Liver (tissue), 9 donors: ENCODE results near the gene SH2D4B. TPM values are rescaled to one million over a fixed set of nuclear protein-coding genes. Genes with fewer than 3 reads are reported as not detected.

Source experiments
- DNase-seq: peaks from one replicate; pipeline ENCODE4 v3.0.0-alpha.2; 2017; ENCODE audit warnings: low spot score
- H3K27ac ChIP-seq, 2 donors: one replicate each; pipeline ENCODE4 v1.7.0; 2013; ENCODE audit warnings: inconsistent platforms in 2 of 2, low read length in 2 of 2, control low read depth in 1 of 2, low read depth in 1 of 2, mild to moderate bottlenecking in 1 of 2
- H3K27me3 ChIP-seq, 4 donors: one replicate each; pipeline versions ENCODE4 v1.6.1 to v1.7.0; 2013; ENCODE audit warnings: low read length in 3 of 4, inconsistent platforms in 1 of 4, mild to moderate bottlenecking in 1 of 4, moderate library complexity in 1 of 4; ENCODE audit not compliant: control insufficient read depth in 4 of 4, insufficient read depth in 4 of 4
- H3K36me3 ChIP-seq, 4 donors: one replicate each; pipeline versions ENCODE4 v1.6.1 to v1.7.0; 2013; ENCODE audit warnings: low read length in 3 of 4, mild to moderate bottlenecking in 3 of 4, low read depth in 1 of 4, moderate library complexity in 1 of 4; ENCODE audit not compliant: control insufficient read depth in 4 of 4, insufficient read depth in 3 of 4
- H3K4me1 ChIP-seq, 4 donors: one replicate each; pipeline versions ENCODE4 v1.6.1 to v1.7.0; 2013; ENCODE audit warnings: low read length in 3 of 4, mild to moderate bottlenecking in 3 of 4, moderate library complexity in 1 of 4; ENCODE audit not compliant: control insufficient read depth in 4 of 4, insufficient read depth in 4 of 4
- H3K4me3 ChIP-seq, 3 donors: one replicate each; pipeline versions ENCODE4 v1.6.1 to v1.7.0; 2013; ENCODE audit warnings: low read length in 3 of 3, control low read depth in 1 of 3, low read depth in 1 of 3, mild to moderate bottlenecking in 1 of 3
- H3K9ac ChIP-seq, 2 donors: one replicate each; pipeline ENCODE4 v1.7.0; 2013; ENCODE audit warnings: low read length in 2 of 2, mild to moderate bottlenecking in 2 of 2, moderate library complexity in 2 of 2, control low read depth in 1 of 2, low read depth in 1 of 2
- H3K9me3 ChIP-seq, 4 donors: one replicate each; pipeline versions ENCODE4 v1.6.1 to v1.7.0; 2013; ENCODE audit warnings: low read length in 3 of 4; ENCODE audit not compliant: control insufficient read depth in 4 of 4
- EGR1 ChIP-seq, 2 donors: IDR thresholded peaks; 2 replicates each; pipeline ENCODE4 v1.6.1; 2016 to 2018; ENCODE audit warnings: antibody characterized with exemption in 2 of 2, low read depth in 2 of 2
- FOXA1 ChIP-seq: IDR thresholded peaks from 2 replicates; pipeline ENCODE4 v1.6.1; 2016; ENCODE audit warnings: antibody characterized with exemption
- FOXA2 ChIP-seq: IDR thresholded peaks from 2 replicates; pipeline ENCODE4 v1.6.1; 2016; ENCODE audit warnings: antibody characterized with exemption
- HNF4A ChIP-seq, 2 donors: conservative IDR thresholded peaks; 2 replicates each; pipeline ENCODE4 v1.6.1; 2016; ENCODE audit warnings: antibody characterized with exemption in 2 of 2, mild to moderate bottlenecking in 2 of 2
- HNF4G ChIP-seq: IDR thresholded peaks from 2 replicates; pipeline ENCODE4 v1.6.1; 2016; ENCODE audit warnings: antibody characterized with exemption
- JUND ChIP-seq, 2 donors: IDR thresholded peaks; 2 replicates each; pipeline ENCODE4 v1.6.1; 2016; ENCODE audit warnings: antibody characterized with exemption in 2 of 2
- NR2F2 ChIP-seq: IDR thresholded peaks from 2 replicates; pipeline ENCODE4 v1.6.1; 2016; ENCODE audit warnings: antibody characterized with exemption
- RAD21 ChIP-seq, 2 donors: IDR thresholded peaks; 2 replicates each; pipeline ENCODE4 v1.6.1; 2016; ENCODE audit warnings: antibody characterized with exemption in 2 of 2, mild to moderate bottlenecking in 2 of 2
- RXRA ChIP-seq, 2 donors: IDR thresholded peaks; 2 replicates each; pipeline ENCODE4 v1.6.1; 2017 to 2018; ENCODE audit warnings: antibody characterized with exemption in 2 of 2, mild to moderate bottlenecking in 1 of 2
- SP1 ChIP-seq: IDR thresholded peaks from 2 replicates; pipeline ENCODE4 v1.6.1; 2018; ENCODE audit warnings: antibody characterized with exemption, mild to moderate bottlenecking
- TAF1 ChIP-seq: conservative IDR thresholded peaks from 2 replicates; pipeline ENCODE4 v1.6.1; 2016; ENCODE audit warnings: antibody characterized with exemption, mild to moderate bottlenecking
- YY1 ChIP-seq: IDR thresholded peaks from 2 replicates; pipeline ENCODE4 v1.6.1; 2016; ENCODE audit warnings: antibody characterized with exemption, mild to moderate bottlenecking
- WGBS: extraction: QIAGEN DNeasy Blood & Tissue Kit; methylation state at CpG from one replicate; pipeline ENCODE4 v1.1.7; 2013; 5-methylcytosine and 5-hydroxymethylcytosine counted together
- polyA plus RNA-seq, 2 donors: library from polyadenylated mRNA; stranded (reverse) in 1 of 2; unstranded in 1 of 2; fragments of 200-250 nt in 1 of 2; fragments of >200 nt in 1 of 2; fragmentation: Nextera tagmentation in 1 of 2; extraction: Ambion mirVana in 1 of 2; gene quantifications; one replicate each; pipeline versions ENCODE4 v1.2.1 to v1.2.3, GENCODE V29; 2013 to 2015
- total RNA-seq, 2 donors: library from RNA; depleted of rRNA; stranded (reverse); fragments of >200 nt; gene quantifications; one replicate each; pipeline ENCODE4 v1.2.3, GENCODE V29; 2014
- TF ChIP-seq, protein P1 (sequence below): IDR thresholded peaks from 2 replicates; pipeline ENCODE4 v1.6.1; 2016; ENCODE audit warnings: antibody characterized with exemption
- TF ChIP-seq, protein P2 (sequence below): fragments of 150-350 bp; IDR thresholded peaks from 2 replicates; pipeline ENCODE4 v1.5.1; 2017; ENCODE audit warnings: improper control_type of control experiment, low read depth, low read length; ENCODE audit not compliant: missing input control
- TF ChIP-seq, protein P3 (sequence below): IDR thresholded peaks from 2 replicates; pipeline ENCODE4 v1.6.1; 2016; ENCODE audit warnings: antibody characterized with exemption
- TF ChIP-seq, protein P4 (sequence below): IDR thresholded peaks from 2 replicates; pipeline ENCODE4 v1.6.1; 2016; ENCODE audit warnings: antibody characterized with exemption
- TF ChIP-seq, protein P5 (sequence below): IDR thresholded peaks from 2 replicates; pipeline ENCODE4 v1.6.1; 2016; ENCODE audit warnings: antibody characterized with exemption, mild to moderate bottlenecking
- donor health status: healthy.
- donor health status: healthy.
- donor health status: healthy.
- donor health status: healthy.
- donor health status: healthy.

Gene SH2D4B
- total and polyA plus RNA-seq, 4 donors = 0.19 TPM; not detected in 3

DNA sequence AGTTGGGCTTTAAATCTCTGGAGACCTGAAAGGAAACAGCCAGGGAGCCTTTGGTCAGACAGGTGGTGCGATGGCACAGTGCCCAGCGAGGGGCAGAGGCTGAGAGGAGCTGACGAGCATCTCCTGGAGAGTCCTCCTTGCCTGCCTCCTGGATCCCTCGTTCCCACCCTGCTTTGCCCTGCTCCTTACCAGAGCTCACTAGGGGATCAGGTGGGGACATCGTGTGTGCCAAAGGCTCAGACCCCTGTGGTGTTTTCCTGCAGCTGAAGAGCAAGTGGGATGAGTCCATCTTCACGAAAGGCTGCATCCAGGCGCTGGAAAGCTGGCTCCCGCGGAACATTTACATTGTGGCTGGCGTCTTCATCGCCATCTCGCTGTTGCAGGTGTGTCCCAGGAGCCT is 21.8 kb upstream of the SH2D4B start:
- no peak overlapping the region for H3K27ac ChIP-seq
- no peak for TF ChIP-seq YY1
- TF ChIP-seq RXRA (IDR thresholded peaks at IDR 0.05) = no peak
- TF ChIP-seq, protein P1, sequence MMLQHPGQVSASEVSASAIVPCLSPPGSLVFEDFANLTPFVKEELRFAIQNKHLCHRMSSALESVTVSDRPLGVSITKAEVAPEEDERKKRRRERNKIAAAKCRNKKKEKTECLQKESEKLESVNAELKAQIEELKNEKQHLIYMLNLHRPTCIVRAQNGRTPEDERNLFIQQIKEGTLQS = no peak
- TF ChIP-seq HNF4A (conservative IDR thresholded peaks at IDR 0.05) = no peak
- TF ChIP-seq FOXA1 = no peak
- no peak for TF ChIP-seq JUND (IDR thresholded peaks at IDR 0.05)
- no peak for TF ChIP-seq EGR1 (IDR thresholded peaks at IDR 0.05; ENCODE audit: low read depth in 2 of 2)
- TF ChIP-seq, protein P2, sequence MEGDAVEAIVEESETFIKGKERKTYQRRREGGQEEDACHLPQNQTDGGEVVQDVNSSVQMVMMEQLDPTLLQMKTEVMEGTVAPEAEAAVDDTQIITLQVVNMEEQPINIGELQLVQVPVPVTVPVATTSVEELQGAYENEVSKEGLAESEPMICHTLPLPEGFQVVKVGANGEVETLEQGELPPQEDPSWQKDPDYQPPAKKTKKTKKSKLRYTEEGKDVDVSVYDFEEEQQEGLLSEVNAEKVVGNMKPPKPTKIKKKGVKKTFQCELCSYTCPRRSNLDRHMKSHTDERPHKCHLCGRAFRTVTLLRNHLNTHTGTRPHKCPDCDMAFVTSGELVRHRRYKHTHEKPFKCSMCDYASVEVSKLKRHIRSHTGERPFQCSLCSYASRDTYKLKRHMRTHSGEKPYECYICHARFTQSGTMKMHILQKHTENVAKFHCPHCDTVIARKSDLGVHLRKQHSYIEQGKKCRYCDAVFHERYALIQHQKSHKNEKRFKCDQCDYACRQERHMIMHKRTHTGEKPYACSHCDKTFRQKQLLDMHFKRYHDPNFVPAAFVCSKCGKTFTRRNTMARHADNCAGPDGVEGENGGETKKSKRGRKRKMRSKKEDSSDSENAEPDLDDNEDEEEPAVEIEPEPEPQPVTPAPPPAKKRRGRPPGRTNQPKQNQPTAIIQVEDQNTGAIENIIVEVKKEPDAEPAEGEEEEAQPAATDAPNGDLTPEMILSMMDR = no peak
- TF ChIP-seq TAF1 = no peak
- TF ChIP-seq HNF4G = no peak
- TF ChIP-seq FOXA2 = no peak
- no peak for TF ChIP-seq RAD21 (IDR thresholded peaks at IDR 0.05)
- H3K9ac ChIP-seq = no peak overlapping the region
- H3K4me1 ChIP-seq = peaks cover 0 to 2% (median 0%) of the 10 kb centered on the region in 4 donors
- DNase-seq = no peak
- peaks cover 21 to 63% (median 46%) of the 10 kb centered on the region in 4 donors for H3K36me3 ChIP-seq
- H3K4me3 ChIP-seq = no peak overlapping the region
- WGBS = 93% methylated on average over 12 of the region's 12 CpGs
- H3K27me3 ChIP-seq = no peaks in the 10 kb centered on the region
- no peaks in the 10 kb centered on the region for H3K9me3 ChIP-seq

DNA sequence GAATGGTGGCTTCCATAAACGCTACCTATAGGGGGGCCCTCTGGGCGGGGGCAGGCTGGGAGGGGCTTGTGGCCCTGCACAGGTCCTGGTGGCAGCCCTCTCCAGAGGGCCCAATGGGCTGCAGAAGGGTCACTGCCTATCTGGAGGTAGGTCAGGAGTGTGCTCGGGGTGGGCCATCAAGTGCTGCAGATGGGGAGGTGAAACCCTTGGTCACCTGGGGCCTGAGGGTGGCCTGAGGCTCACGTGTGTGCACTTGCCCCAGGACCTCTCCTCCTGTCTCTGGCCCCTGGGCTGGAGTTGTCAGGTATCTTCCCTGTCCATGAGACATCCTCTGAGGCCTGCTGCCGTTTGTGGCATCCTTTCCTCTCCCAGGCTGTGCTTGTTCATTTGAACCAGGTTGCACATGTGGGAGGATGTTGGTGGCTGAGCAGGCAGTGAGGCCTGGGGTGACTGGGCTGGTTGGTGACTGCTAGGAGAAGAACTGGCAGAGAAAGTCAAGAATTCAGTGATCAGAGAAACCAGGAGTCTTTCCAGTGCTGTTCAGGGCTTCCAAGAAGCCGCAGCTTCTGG is 21.1 kb upstream of the SH2D4B start:
- TF ChIP-seq SP1 (no peak), RAD21 (IDR thresholded peaks at IDR 0.05) (no peak), NR2F2 (no peak), RXRA (IDR thresholded peaks at IDR 0.05) (no peak), FOXA1 (no peak), YY1 (no peak), EGR1 (IDR thresholded peaks at IDR 0.05; ENCODE audit: low read depth in 2 of 2) (no peak), TAF1 (no peak), HNF4A (conservative IDR thresholded peaks at IDR 0.05) (no peak)
- TF ChIP-seq, protein P3, sequence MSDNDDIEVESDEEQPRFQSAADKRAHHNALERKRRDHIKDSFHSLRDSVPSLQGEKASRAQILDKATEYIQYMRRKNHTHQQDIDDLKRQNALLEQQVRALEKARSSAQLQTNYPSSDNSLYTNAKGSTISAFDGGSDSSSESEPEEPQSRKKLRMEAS = no peak
- TF ChIP-seq, protein P2 = no peak
- TF ChIP-seq, protein P4, sequence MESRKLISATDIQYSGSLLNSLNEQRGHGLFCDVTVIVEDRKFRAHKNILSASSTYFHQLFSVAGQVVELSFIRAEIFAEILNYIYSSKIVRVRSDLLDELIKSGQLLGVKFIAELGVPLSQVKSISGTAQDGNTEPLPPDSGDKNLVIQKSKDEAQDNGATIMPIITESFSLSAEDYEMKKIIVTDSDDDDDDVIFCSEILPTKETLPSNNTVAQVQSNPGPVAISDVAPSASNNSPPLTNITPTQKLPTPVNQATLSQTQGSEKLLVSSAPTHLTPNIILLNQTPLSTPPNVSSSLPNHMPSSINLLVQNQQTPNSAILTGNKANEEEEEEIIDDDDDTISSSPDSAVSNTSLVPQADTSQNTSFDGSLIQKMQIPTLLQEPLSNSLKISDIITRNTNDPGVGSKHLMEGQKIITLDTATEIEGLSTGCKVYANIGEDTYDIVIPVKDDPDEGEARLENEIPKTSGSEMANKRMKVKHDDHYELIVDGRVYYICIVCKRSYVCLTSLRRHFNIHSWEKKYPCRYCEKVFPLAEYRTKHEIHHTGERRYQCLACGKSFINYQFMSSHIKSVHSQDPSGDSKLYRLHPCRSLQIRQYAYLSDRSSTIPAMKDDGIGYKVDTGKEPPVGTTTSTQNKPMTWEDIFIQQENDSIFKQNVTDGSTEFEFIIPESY = no peak
- TF ChIP-seq, protein P1 = no peak
- TF ChIP-seq, protein P5, sequence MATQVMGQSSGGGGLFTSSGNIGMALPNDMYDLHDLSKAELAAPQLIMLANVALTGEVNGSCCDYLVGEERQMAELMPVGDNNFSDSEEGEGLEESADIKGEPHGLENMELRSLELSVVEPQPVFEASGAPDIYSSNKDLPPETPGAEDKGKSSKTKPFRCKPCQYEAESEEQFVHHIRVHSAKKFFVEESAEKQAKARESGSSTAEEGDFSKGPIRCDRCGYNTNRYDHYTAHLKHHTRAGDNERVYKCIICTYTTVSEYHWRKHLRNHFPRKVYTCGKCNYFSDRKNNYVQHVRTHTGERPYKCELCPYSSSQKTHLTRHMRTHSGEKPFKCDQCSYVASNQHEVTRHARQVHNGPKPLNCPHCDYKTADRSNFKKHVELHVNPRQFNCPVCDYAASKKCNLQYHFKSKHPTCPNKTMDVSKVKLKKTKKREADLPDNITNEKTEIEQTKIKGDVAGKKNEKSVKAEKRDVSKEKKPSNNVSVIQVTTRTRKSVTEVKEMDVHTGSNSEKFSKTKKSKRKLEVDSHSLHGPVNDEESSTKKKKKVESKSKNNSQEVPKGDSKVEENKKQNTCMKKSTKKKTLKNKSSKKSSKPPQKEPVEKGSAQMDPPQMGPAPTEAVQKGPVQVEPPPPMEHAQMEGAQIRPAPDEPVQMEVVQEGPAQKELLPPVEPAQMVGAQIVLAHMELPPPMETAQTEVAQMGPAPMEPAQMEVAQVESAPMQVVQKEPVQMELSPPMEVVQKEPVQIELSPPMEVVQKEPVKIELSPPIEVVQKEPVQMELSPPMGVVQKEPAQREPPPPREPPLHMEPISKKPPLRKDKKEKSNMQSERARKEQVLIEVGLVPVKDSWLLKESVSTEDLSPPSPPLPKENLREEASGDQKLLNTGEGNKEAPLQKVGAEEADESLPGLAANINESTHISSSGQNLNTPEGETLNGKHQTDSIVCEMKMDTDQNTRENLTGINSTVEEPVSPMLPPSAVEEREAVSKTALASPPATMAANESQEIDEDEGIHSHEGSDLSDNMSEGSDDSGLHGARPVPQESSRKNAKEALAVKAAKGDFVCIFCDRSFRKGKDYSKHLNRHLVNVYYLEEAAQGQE = no peak
- peaks cover 0 to 2% (median 0%) of the 10 kb centered on the region in 4 donors for H3K4me1 ChIP-seq
- H3K9ac ChIP-seq = no peak overlapping the region
- no peaks in the 10 kb centered on the region for H3K27me3 ChIP-seq
- peaks cover 21 to 63% (median 44%) of the 10 kb centered on the region in 4 donors for H3K36me3 ChIP-seq
- peak overlapping the region in 1 of 2 donors; percentile 32 for H3K27ac ChIP-seq
- no peak for DNase-seq
- no peak overlapping the region for H3K4me3 ChIP-seq
- no peaks in the 10 kb centered on the region for H3K9me3 ChIP-seq
- 91% methylated on average over 6 of the region's 6 CpGs for WGBS
